Measurements from ENCODE around the gene RBM15. TPM values are rescaled to one million over a fixed set of nuclear protein-coding genes. Genes with fewer than 3 reads are reported as not detected.

RBM15 gene
- total RNA-seq, 1 experiment from 2014 or later: 36.1 TPM

GRCh38 chr1:110345480-110345879 lies 6.3 kb downstream of the RBM15 start:
- H3K4me1 Mint-ChIP-seq (ENCODE audit: low read depth, unreplicated experiment): peaks cover 13% of the 10 kb centered on the region
- peak overlapping the region; percentile 35 for H3K4me3 Mint-ChIP-seq (ENCODE audit: unreplicated experiment)
- H3K36me3 ChIP-seq (ENCODE audit: control insufficient read depth, insufficient read depth, low read length): no peaks in the 10 kb centered on the region
- DNase-seq: no peak
- no peaks in the 10 kb centered on the region for H3K9me3 Mint-ChIP-seq (ENCODE audit: unreplicated experiment)
- no peak for TF ChIP-seq CTCF (IDR thresholded peaks at IDR 0.05; ENCODE audit: insufficient read depth in 1 of 2, low read depth in 1 of 2, low read length in 1 of 2, severe bottlenecking in 1 of 2, unreplicated experiment in 1 of 2)
- peaks cover 71% of the 10 kb centered on the region for H3K36me3 Mint-ChIP-seq (ENCODE audit: insufficient read depth, unreplicated experiment)
- no TSS peak for BruUV-seq (replicated peaks)
- H3K9me3 ChIP-seq: no peaks in the 10 kb centered on the region
- intact Hi-C loops (cut with micrococcal nuclease; ENCODE audit: unreplicated experiment): no loop called here
- ChIA-PET POLR2A (no interaction called here), CTCF (no interaction called here)
- no peak overlapping the region for H3K4me3 ChIP-seq (ENCODE audit: low read depth, low read length)
- H3K27me3 Mint-ChIP-seq (ENCODE audit: insufficient read depth, unreplicated experiment): no peaks in the 10 kb centered on the region
- H3K27me3 ChIP-seq (replicated peaks; ENCODE audit: control insufficient read depth, insufficient read depth, low read length): no peaks in the 10 kb centered on the region
- peaks cover 7% of the 10 kb centered on the region for H3K4me1 ChIP-seq
- no peak overlapping the region for H3K27ac Mint-ChIP-seq (ENCODE audit: unreplicated experiment)

- Histone ChIP-seq H3K9me3 (no peaks in the 10 kb centered on the region), H3K36me3 (ENCODE audit: control insufficient read depth, insufficient read depth, low read length) (no peaks in the 10 kb centered on the region), H3K27me3 (replicated peaks; ENCODE audit: control insufficient read depth, insufficient read depth, low read length) (no peaks in the 10 kb centered on the region), H3K4me3 (ENCODE audit: low read depth, low read length) (no peak overlapping the region), H3K4me1 (peaks cover 7% of the 10 kb centered on the region)
- DNase-seq: no peak
- H3K4me3 Mint-ChIP-seq (ENCODE audit: unreplicated experiment): no peak overlapping the region
- BruUV-seq (replicated peaks): no TSS peak
- H3K36me3 Mint-ChIP-seq (ENCODE audit: insufficient read depth, unreplicated experiment): peaks cover 65% of the 10 kb centered on the region
- no peak overlapping the region for H3K27ac Mint-ChIP-seq (ENCODE audit: unreplicated experiment)
- H3K9me3 Mint-ChIP-seq (ENCODE audit: unreplicated experiment): no peaks in the 10 kb centered on the region
- intact Hi-C loops (cut with micrococcal nuclease; ENCODE audit: unreplicated experiment): no loop called here
- POLR2A ChIA-PET: no interaction called here
- H3K4me1 Mint-ChIP-seq (ENCODE audit: low read depth, unreplicated experiment): peaks cover 18% of the 10 kb centered on the region
- H3K27me3 Mint-ChIP-seq (ENCODE audit: insufficient read depth, unreplicated experiment): no peaks in the 10 kb centered on the region
- CTCF ChIA-PET: no interaction called here
- TF ChIP-seq CTCF (IDR thresholded peaks at IDR 0.05; ENCODE audit: insufficient read depth in 1 of 2, low read depth in 1 of 2, low read length in 1 of 2, severe bottlenecking in 1 of 2, unreplicated experiment in 1 of 2): no peak
These were observed 7.5 kb downstream of the RBM15 start for GRCh38 chr1:110346690-110347089.

GRCh38 chr1:110347182-110347893 lies 8.2 kb downstream of the RBM15 start:
- ChIA-PET CTCF (no interaction called here), POLR2A (no interaction called here)
- H3K27ac Mint-ChIP-seq (ENCODE audit: unreplicated experiment): no peak overlapping the region
- peaks cover 7% of the 10 kb centered on the region for H3K4me1 ChIP-seq
- no TSS peak for BruUV-seq (replicated peaks)
- no peak overlapping the region for H3K4me3 Mint-ChIP-seq (ENCODE audit: unreplicated experiment)
- no peak for DNase-seq
- no peaks in the 10 kb centered on the region for H3K27me3 ChIP-seq (replicated peaks; ENCODE audit: control insufficient read depth, insufficient read depth, low read length)
- no peaks in the 10 kb centered on the region for H3K9me3 Mint-ChIP-seq (ENCODE audit: unreplicated experiment)
- peaks cover 61% of the 10 kb centered on the region for H3K36me3 Mint-ChIP-seq (ENCODE audit: insufficient read depth, unreplicated experiment)
- no peaks in the 10 kb centered on the region for H3K27me3 Mint-ChIP-seq (ENCODE audit: insufficient read depth, unreplicated experiment)
- H3K9me3 ChIP-seq: no peaks in the 10 kb centered on the region
- no peaks in the 10 kb centered on the region for H3K36me3 ChIP-seq (ENCODE audit: control insufficient read depth, insufficient read depth, low read length)
- H3K4me3 ChIP-seq (ENCODE audit: low read depth, low read length): no peak overlapping the region
- no peak for TF ChIP-seq CTCF (IDR thresholded peaks at IDR 0.05; ENCODE audit: insufficient read depth in 1 of 2, low read depth in 1 of 2, low read length in 1 of 2, severe bottlenecking in 1 of 2, unreplicated experiment in 1 of 2)
- H3K4me1 Mint-ChIP-seq (ENCODE audit: low read depth, unreplicated experiment): peaks cover 18% of the 10 kb centered on the region
- intact Hi-C loops (cut with micrococcal nuclease; ENCODE audit: unreplicated experiment): no loop called here
